COLO829 (cell line): ENCODE data around the gene PRICKLE2.

Experiments
- DNase-seq: peaks from one replicate; pipeline ENCODE4 v3.0.0; 2012; ENCODE audit warnings: low spot score

PRICKLE2 gene

DNA sequence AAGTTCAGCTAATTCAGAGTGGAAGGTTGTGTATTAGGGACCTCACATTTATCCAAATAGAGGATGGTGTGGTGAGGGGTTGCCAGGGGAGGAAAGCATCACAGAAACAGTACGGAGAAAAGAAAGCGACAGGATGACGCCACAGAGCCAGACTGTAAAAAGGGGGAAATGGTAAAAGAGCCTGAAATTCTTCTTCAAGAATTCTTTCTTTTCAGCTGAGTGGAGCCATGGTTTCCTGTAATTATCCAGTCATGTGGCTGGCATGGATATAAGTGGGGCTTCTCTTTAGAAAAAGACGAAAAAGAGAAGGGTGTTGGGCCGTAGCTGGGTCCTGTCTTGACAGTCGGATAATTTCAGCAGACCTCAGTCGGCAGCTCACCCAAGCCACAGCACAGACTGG, 177.5 kb downstream of the PRICKLE2 start:
- DNase-seq: no peak

DNA sequence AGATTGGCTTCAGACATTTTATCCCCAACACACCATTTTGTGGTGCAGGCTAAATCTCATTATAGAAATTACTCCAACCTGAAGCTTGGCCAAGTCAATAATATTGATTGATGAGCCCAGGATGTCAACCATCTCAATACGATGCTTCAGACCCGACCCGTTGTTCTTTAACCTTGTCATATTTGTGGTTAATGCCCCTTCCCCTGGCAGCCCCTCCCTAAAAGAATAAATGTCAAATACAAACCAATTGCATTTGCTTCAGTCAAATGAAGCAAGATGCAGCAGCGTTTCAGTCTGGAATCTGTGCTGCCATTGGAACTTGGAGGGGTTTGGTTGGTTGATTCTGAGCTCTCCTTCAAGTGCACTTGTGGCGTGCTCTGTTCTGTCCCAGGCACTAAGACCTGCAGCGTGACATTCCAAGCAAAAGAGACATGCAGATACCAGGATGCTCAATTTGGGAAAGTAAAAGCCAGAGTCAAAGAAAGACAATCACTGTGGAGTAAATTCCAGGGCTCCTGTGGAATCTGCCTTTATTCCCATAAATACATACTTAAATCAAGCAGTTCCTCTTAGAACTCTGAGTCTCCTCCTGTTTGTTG, 178.2 kb downstream of the PRICKLE2 start:
- DNase-seq: no peak

GRCh38 chr3:64046592-64046991, 178.7 kb downstream of the PRICKLE2 start:
- no peak for DNase-seq

- no peak for DNase-seq
These were observed 182.3 kb downstream of the PRICKLE2 start for GRCh38 chr3:64042952-64043351.
